ENCODE data around the gene DOC2B. TPM values are rescaled to one million over a fixed set of nuclear protein-coding genes. Genes with fewer than 3 reads are reported as not detected.

The DOC2B gene
- total and polyA plus RNA-seq, 9 of the 15 experiments (the other 6 are each of a cell fraction or from before 2014, with no cell fraction given) = 0.02 TPM; not detected in 8

DNA sequence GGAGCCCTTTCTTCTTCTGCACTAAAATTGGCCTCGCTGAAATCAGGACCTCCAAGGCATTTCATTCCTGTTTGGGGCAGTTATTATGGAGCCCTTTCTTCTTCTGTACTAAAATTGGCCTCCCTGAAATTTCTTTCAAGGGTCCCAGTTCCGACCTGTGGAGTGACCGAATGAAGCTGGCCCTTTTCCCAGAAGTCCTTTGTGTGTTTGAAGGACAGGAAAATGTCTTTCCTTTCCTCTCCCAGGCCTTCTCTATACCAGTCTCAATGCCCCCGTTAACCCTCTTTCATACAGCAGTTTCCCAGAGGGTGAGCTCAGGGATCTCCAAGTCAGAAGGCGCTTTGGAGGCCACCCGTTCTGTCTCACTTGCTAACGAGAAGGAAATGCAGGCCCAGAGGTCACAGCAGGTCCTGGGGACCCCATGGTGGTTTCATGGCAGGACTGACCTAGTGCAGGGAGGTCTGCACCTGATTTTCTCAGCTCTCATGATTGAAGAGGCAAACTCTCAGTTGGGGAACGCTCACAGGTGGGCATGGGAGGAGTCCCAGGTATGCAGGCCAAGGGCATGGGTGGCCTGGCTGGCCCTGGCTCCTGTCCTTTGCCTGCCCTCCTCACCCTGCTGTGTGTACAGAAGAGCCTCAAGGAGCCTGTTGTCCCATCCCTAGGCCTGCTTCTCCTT lies 37.1 kb upstream of the DOC2B start:
- BruUV-seq (replicated peaks) = no TSS peak
- in situ Hi-C loops (cut with MboI) = no loop called here
- TF ChIP-seq, protein P1, sequence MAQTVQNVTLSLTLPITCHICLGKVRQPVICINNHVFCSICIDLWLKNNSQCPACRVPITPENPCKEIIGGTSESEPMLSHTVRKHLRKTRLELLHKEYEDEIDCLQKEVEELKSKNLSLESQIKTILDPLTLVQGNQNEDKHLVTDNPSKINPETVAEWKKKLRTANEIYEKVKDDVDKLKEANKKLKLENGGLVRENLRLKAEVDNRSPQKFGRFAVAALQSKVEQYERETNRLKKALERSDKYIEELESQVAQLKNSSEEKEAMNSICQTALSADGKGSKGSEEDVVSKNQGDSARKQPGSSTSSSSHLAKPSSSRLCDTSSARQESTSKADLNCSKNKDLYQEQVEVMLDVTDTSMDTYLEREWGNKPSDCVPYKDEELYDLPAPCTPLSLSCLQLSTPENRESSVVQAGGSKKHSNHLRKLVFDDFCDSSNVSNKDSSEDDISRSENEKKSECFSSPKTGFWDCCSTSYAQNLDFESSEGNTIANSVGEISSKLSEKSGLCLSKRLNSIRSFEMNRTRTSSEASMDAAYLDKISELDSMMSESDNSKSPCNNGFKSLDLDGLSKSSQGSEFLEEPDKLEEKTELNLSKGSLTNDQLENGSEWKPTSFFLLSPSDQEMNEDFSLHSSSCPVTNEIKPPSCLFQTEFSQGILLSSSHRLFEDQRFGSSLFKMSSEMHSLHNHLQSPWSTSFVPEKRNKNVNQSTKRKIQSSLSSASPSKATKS (CRISPR knock-in tag; IDR thresholded peaks at IDR 0.05) = no peak
- no peak for TF ChIP-seq NR2F6 (CRISPR knock-in tag; IDR thresholded peaks at IDR 0.05)
- TF ChIP-seq, protein P2, sequence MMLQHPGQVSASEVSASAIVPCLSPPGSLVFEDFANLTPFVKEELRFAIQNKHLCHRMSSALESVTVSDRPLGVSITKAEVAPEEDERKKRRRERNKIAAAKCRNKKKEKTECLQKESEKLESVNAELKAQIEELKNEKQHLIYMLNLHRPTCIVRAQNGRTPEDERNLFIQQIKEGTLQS (IDR thresholded peaks at IDR 0.05) = no peak
- TF ChIP-seq, protein P2 (CRISPR knock-in tag; conservative IDR thresholded peaks at IDR 0.05) = no peak
- TF ChIP-seq ZNF785 (CRISPR knock-in tag; IDR thresholded peaks at IDR 0.05) = no peak
- TF ChIP-seq, protein P3, sequence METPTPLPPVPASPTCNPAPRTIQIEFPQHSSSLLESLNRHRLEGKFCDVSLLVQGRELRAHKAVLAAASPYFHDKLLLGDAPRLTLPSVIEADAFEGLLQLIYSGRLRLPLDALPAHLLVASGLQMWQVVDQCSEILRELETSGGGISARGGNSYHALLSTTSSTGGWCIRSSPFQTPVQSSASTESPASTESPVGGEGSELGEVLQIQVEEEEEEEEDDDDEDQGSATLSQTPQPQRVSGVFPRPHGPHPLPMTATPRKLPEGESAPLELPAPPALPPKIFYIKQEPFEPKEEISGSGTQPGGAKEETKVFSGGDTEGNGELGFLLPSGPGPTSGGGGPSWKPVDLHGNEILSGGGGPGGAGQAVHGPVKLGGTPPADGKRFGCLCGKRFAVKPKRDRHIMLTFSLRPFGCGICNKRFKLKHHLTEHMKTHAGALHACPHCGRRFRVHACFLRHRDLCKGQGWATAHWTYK (CRISPR knock-in tag; IDR thresholded peaks at IDR 0.05) = no peak
- TF ChIP-seq RBM34 (IDR thresholded peaks at IDR 0.05; ENCODE audit: borderline replicate concordance, insufficient read depth, low read length) = no peak
- TF ChIP-seq ZNF263 (CRISPR knock-in tag; IDR thresholded peaks at IDR 0.05; ENCODE audit: borderline replicate concordance) = no peak
- no peak for TF ChIP-seq ZNF589 (CRISPR knock-in tag; IDR thresholded peaks at IDR 0.05; ENCODE audit: low read depth)
- no peak for TF ChIP-seq SP2 (IDR thresholded peaks at IDR 0.05; ENCODE audit: extremely low read depth, low read depth, low read length, poor library complexity, severe bottlenecking)
- TF ChIP-seq BCL6 (CRISPR knock-in tag; IDR thresholded peaks at IDR 0.05) = no peak
- no peak for TF ChIP-seq NR3C1 (CRISPR knock-in tag; IDR thresholded peaks at IDR 0.05)
- no peak for TF ChIP-seq IFI16 (CRISPR knock-in tag; IDR thresholded peaks at IDR 0.05)
- no peak for TF ChIP-seq RAD21 (CRISPR knock-in tag; conservative IDR thresholded peaks at IDR 0.05 in 1 of 2, IDR thresholded peaks at IDR 0.05 in 1 of 2)
- TF ChIP-seq ZNF3 (CRISPR knock-in tag; IDR thresholded peaks at IDR 0.05) = no peak
- TF ChIP-seq ZNF184 (CRISPR knock-in tag; IDR thresholded peaks at IDR 0.05) = no peak
- no peak for TF ChIP-seq HNRNPLL (IDR thresholded peaks at IDR 0.05; ENCODE audit: low read depth, low read length, poor library complexity, severe bottlenecking)
- TF ChIP-seq GTF2A2 (tag; IDR thresholded peaks at IDR 0.05) = no peak
- TF ChIP-seq ARNT (IDR thresholded peaks at IDR 0.05) = no peak
- no peak for TF ChIP-seq SRSF1 (IDR thresholded peaks at IDR 0.05; ENCODE audit: low read depth, low read length)

More for the DNA sequence above, 37.1 kb upstream of the DOC2B start:
- ATAC-seq (no peak), DNase-seq (ENCODE audit: extremely low read depth in 1 of 4, low spot score in 3 of 4) (no peak), FAIRE-seq (no peak)
- 0% methylated on average over 8 of the region's 8 CpGs for WGBS (ENCODE audit: insufficient coverage, low coverage, missing lambda C conversion rate)
- H3K27ac ChIP-seq (ENCODE audit: extremely low read depth, low read depth, low read length) = no peak overlapping the region
- no peaks in the 10 kb centered on the region for H4K20me1 ChIP-seq (replicated peaks; ENCODE audit: control insufficient read depth, insufficient read depth, low read length)
- CTCF ChIA-PET (ENCODE audit: low intra/inter-chr PET ratio) = no interaction called here
- intact Hi-C loops (cut with micrococcal nuclease) = no loop called here
- no peaks in the 10 kb centered on the region for H3K9me1 ChIP-seq (ENCODE audit: control insufficient read depth, insufficient read depth, low read length)
- no peak overlapping the region for H3K4me3 ChIP-seq
- no peaks in the 10 kb centered on the region for H3K36me3 ChIP-seq (ENCODE audit: control insufficient read depth, insufficient read depth, low read length)
- no peaks in the 10 kb centered on the region for H3K79me2 ChIP-seq (ENCODE audit: control insufficient read depth, insufficient read depth, low read length)
- POLR2A ChIA-PET = no interaction called here
- H3K9me3 ChIP-seq (replicated peaks; ENCODE audit: control insufficient read depth, insufficient read depth, low read depth, low read length) = no peaks in the 10 kb centered on the region
- H2AFZ ChIP-seq (ENCODE audit: low read depth, low read length) = no peak overlapping the region
- no peak overlapping the region for H3K4me2 ChIP-seq (ENCODE audit: insufficient read depth, low read length)
- peaks cover 0 to 5% of the 10 kb centered on the region in 2 experiments; a peak in 1 of 5 replicates for H3K27me3 ChIP-seq (ENCODE audit: control insufficient read depth in 2 of 2, insufficient read depth in 2 of 2, low read length in 2 of 2)
- no peak overlapping the region for H3K9ac ChIP-seq (ENCODE audit: insufficient read depth in 1 of 2, low read depth in 2 of 2, low read length in 2 of 2)
- peaks cover 0 to 5% of the 10 kb centered on the region in 2 experiments; a peak in 2 of 5 replicates for H3K4me1 ChIP-seq (replicated peaks in 1 of 2; ENCODE audit: control insufficient read depth in 2 of 2, insufficient read depth in 2 of 2, low read length in 2 of 2)
